Smooth muscle cell (in vitro differentiated cells): ENCODE measurements around the gene CEP72. TPM values are rescaled to one million over a fixed set of nuclear protein-coding genes. Genes with fewer than 3 reads are reported as not detected.
"Not testable (repeated sequence)": the region's sequence is repeated elsewhere in the genome, so short reads cannot be mapped to it uniquely, and the experiment has no call there.

Experiments
- DNase-seq: peaks from one replicate; lab custom pipeline; 2025; ENCODE audit not compliant: unreplicated experiment; lab: John Stamatoyannopoulos, UW
- H2AFZ ChIP-seq: fragments of 200-600 bp; sonication (generic); 2 replicates; pipeline ENCODE4 v1.6.0; 2016; ENCODE audit warnings: antibody characterized with exemption, low read depth, mild to moderate bottlenecking
- H3F3A ChIP-seq: fragments of 200-600 bp; sonication (generic); 2 replicates; pipeline ENCODE4 v1.6.0; 2017; ENCODE audit warnings: antibody characterized with exemption, low read depth
- H3K27ac ChIP-seq: fragments of 200-600 bp; sonication (generic); 2 replicates; pipeline ENCODE4 v1.5.1; 2016; ENCODE audit warnings: low read depth, mild to moderate bottlenecking
- H3K27me3 ChIP-seq: fragments of 200-600 bp; sonication (generic); 2 replicates; pipeline ENCODE4 v1.6.1; 2016; ENCODE audit warnings: low read depth, mild to moderate bottlenecking
- H3K36me3 ChIP-seq: fragments of 200-600 bp; sonication (generic); 2 replicates; pipeline ENCODE4 v1.5.1; 2016; ENCODE audit warnings: low read depth
- H3K4me1 ChIP-seq: fragments of 200-600 bp; sonication (generic); 2 replicates; pipeline ENCODE4 v1.5.1; 2016; ENCODE audit warnings: low read depth
- H3K4me2 ChIP-seq: fragments of 200-600 bp; sonication (generic); 2 replicates; pipeline ENCODE4 v1.6.0; 2016; ENCODE audit warnings: mild to moderate bottlenecking
- H3K4me3 ChIP-seq: fragments of 200-600 bp; sonication (generic); 2 replicates; pipeline ENCODE4 v1.5.1; 2016; ENCODE audit warnings: mild to moderate bottlenecking
- H3K79me2 ChIP-seq: fragments of 200-600 bp; sonication (generic); 2 replicates; pipeline ENCODE4 v1.6.0; 2016; ENCODE audit warnings: low read depth, mild to moderate bottlenecking
- H3K9ac ChIP-seq: fragments of 200-600 bp; sonication (generic); 2 replicates; pipeline ENCODE4 v1.6.0; 2016; ENCODE audit warnings: low read depth
- H3K9me3 ChIP-seq: fragments of 200-600 bp; sonication (generic); replicated peaks from 2 replicates; pipeline ENCODE4 v1.5.1; 2016; ENCODE audit warnings: low read depth
- H4K20me1 ChIP-seq: fragments of 200-600 bp; sonication (generic); 2 replicates; pipeline ENCODE4 v1.6.0; 2016; ENCODE audit warnings: low read depth
- WGBS: methylation state at CpG from one replicate; pipeline ENCODE4 v1.1.7; 2016; ENCODE audit warnings: low lambda C conversion rate; 5-methylcytosine and 5-hydroxymethylcytosine counted together
- polyA plus RNA-seq: library from polyadenylated mRNA; unstranded; fragments of >200 nt; fragmentation: Nextera tagmentation; extraction: Ambion mirVana; gene quantifications from 2 replicates; pipeline ENCODE4 v1.2.1, GENCODE V29; 2016
- total RNA-seq: library from RNA; depleted of rRNA; stranded (reverse); fragments of >200 nt; gene quantifications from 2 replicates; pipeline ENCODE4 v1.2.3, GENCODE V29; 2014
- TF ChIP-seq, protein P1 (sequence below): fragments of 200-600 bp; sonication (generic); IDR thresholded peaks from 2 replicates; pipeline ENCODE4 v1.5.1; 2017; ENCODE audit warnings: borderline replicate concordance, mild to moderate bottlenecking, antibody characterized with exemption; ENCODE audit not compliant: insufficient read depth, poor library complexity, severe bottlenecking

The CEP72 gene
- total and polyA plus RNA-seq, 2 experiments from 2014 or later: 2.7 to 4.0 TPM

DNA sequence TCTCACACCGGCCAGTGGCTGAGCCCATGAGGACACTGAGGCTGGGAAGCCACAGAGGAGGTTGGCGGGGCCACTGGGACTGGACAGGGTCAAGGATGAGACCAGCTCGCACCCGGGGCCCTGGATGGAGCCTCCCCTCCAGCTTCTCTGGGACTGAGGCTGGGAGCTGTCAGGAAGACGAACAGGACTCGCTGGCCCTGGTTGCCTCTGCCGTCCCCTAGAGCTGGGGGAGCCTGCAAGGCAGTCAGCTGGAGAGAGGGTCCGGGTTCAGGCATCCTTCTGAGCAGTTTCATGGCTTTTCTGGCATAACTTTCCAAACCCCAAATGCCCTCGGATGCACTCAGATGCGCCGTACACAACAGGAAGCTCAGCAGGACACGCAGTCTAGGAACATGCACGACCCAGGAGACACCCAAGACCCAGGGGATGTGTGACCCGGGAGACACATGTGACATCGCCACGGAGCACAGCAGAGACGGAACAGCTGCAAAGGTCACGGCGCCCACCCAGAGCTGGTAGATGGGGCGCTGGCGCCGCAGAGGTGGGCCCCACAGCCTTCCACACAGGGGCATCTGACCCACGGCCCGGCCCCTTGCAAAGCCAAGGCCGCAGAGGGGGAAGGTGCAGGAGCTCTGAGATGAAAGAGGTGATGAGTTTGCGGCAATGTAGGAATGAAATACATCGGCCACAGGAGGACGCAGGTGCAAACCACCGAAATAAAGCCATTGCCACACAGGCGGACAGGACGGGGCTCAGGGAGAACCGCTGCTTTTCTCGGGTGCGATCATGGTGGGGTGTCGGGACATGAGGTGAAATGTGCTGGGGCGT lies 63.9 kb downstream of the CEP72 start:
- H3K9ac ChIP-seq: no peak overlapping the region
- H4K20me1 ChIP-seq: no peaks in the 10 kb centered on the region
- no peaks in the 10 kb centered on the region for H3F3A ChIP-seq
- no peak overlapping the region for H2AFZ ChIP-seq
- H3K4me1 ChIP-seq: peaks cover 3% of the 10 kb centered on the region
- no peak overlapping the region for H3K4me3 ChIP-seq
- no peak overlapping the region for H3K27ac ChIP-seq
- TF ChIP-seq, protein P1, sequence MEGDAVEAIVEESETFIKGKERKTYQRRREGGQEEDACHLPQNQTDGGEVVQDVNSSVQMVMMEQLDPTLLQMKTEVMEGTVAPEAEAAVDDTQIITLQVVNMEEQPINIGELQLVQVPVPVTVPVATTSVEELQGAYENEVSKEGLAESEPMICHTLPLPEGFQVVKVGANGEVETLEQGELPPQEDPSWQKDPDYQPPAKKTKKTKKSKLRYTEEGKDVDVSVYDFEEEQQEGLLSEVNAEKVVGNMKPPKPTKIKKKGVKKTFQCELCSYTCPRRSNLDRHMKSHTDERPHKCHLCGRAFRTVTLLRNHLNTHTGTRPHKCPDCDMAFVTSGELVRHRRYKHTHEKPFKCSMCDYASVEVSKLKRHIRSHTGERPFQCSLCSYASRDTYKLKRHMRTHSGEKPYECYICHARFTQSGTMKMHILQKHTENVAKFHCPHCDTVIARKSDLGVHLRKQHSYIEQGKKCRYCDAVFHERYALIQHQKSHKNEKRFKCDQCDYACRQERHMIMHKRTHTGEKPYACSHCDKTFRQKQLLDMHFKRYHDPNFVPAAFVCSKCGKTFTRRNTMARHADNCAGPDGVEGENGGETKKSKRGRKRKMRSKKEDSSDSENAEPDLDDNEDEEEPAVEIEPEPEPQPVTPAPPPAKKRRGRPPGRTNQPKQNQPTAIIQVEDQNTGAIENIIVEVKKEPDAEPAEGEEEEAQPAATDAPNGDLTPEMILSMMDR: no peak
- H3K36me3 ChIP-seq: no peaks in the 10 kb centered on the region
- H3K79me2 ChIP-seq: no peaks in the 10 kb centered on the region
- no peak for DNase-seq
- WGBS: 89% methylated on average over 36 of the region's 36 CpGs
- H3K9me3 ChIP-seq: no peaks in the 10 kb centered on the region
- H3K27me3 ChIP-seq: no peaks in the 10 kb centered on the region
- no peak overlapping the region for H3K4me2 ChIP-seq

DNA sequence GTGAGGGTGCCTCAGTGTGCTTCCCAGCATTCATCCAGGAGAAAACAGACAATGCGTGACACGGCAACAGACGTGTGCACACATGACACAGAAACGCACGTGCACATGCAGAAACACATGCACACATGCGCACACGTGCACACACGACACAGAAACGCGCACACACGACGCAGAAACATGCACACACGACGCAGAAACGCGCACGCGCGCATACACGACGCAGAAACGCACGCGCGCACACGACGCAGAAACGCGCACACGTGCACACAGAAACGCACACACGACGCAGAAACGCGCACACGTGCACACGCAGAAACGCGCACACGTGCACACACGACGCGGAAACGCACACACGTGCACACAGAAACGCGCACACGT lies 64.5 kb downstream of the CEP72 start:
- no peaks in the 10 kb centered on the region for H3K36me3 ChIP-seq
- DNase-seq: no peak
- H3K9ac ChIP-seq: no peak overlapping the region
- H3K79me2 ChIP-seq: no peaks in the 10 kb centered on the region
- H2AFZ ChIP-seq: no peak overlapping the region
- H3K4me1 ChIP-seq: peaks cover 3% of the 10 kb centered on the region
- no peaks in the 10 kb centered on the region for H4K20me1 ChIP-seq
- no peak overlapping the region for H3K4me2 ChIP-seq
- no peak overlapping the region for H3K27ac ChIP-seq
- TF ChIP-seq, protein P1: no peak
- H3K27me3 ChIP-seq: no peaks in the 10 kb centered on the region
- H3K9me3 ChIP-seq: no peaks in the 10 kb centered on the region
- no peaks in the 10 kb centered on the region for H3F3A ChIP-seq
- 96% methylated on average over 35 of the region's 48 CpGs for WGBS
- no peak overlapping the region for H3K4me3 ChIP-seq

DNA sequence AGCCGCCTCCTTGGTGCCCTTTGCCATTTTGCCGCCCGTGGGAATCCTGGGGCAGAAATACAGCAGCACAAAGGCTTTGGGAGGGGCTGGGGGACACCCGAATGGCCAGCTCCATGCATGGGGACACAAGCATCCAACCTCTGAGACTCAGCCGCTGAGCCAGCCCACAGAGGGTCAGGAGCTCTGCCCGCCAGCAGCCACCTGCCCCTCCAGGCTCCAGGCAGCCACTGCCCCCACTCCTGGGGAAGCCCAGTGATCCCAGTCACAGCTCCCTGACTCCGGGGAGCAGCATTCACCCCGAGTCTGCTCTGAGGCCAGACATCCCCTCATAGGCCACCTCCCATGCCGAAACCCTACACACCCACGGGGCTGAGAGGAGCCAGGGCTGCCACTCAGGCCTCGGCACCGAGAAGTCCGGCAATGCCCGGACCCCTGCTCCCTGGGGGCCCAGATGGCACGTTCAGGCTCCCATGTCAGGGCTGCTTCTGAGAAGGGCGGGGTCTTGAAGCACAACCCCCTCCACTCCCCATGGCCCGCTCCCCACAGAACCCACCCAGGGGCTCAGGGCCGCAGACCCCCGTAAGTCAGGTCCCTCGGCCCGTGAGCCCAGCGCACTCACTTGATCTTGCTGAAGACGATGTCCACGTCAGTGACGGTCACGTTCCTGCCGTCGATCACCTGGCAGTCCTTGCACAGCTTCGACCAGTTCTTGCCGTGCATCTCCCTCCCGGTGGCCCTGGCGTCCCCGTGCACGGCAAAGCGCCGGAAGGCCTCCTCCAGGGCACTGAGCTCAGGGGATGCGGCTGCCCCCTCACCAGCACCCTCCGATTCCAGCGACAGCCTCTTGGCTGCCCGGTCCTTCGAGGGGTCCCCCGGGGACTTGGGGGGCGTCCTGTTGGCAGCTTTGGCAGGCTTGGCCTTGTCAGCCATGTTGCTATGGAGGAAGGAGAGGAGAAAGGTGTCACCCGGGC lies 65.3 kb downstream of the CEP72 start:
- no peak for DNase-seq
- no peaks in the 10 kb centered on the region for H4K20me1 ChIP-seq

DNA sequence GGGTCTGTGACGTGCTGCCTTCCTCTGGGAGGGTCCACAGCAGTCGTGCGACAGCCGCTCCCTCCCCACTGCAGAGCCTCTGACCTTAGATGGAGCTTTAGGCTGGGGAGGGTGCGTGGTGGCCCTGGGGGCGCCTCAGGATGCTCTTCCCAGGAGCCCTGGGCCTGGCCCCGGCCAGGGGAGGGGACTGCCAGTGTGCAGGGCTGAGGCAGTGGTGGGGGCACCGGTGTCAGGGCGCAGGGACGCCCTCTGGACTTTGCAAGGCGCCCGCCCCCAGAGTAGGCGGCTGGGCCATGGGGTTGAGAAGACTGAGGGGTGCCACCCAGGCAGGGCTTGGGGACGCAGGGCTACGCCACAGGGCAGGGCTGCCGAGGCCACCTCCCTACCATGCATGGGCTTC lies 66.4 kb downstream of the CEP72 start:
- not testable (repeated sequence) for H3K4me1 ChIP-seq, DNase-seq, H3K4me2 ChIP-seq, H3K79me2 ChIP-seq, H4K20me1 ChIP-seq, H3K27me3 ChIP-seq, H3K9ac ChIP-seq, H3K4me3 ChIP-seq, H2AFZ ChIP-seq, H3K9me3 ChIP-seq, H3K36me3 ChIP-seq, H3K27ac ChIP-seq, H3F3A ChIP-seq
- 95% methylated on average over 14 of the region's 16 CpGs for WGBS

More for the DNA sequence above, 65.3 kb downstream of the CEP72 start:
- WGBS: 88% methylated on average over 40 of the region's 44 CpGs
- no peak overlapping the region for H2AFZ ChIP-seq
- TF ChIP-seq, protein P1: no peak
- H3K79me2 ChIP-seq: no peaks in the 10 kb centered on the region
- no peaks in the 10 kb centered on the region for H3K9me3 ChIP-seq
- H3K4me1 ChIP-seq: peaks cover 3% of the 10 kb centered on the region
- no peak overlapping the region for H3K27ac ChIP-seq
- no peaks in the 10 kb centered on the region for H3F3A ChIP-seq
- H3K9ac ChIP-seq: no peak overlapping the region
- H3K36me3 ChIP-seq: no peaks in the 10 kb centered on the region
- H3K4me3 ChIP-seq: no peak overlapping the region
- H3K4me2 ChIP-seq: no peak overlapping the region
- H3K27me3 ChIP-seq: no peaks in the 10 kb centered on the region

DNA sequence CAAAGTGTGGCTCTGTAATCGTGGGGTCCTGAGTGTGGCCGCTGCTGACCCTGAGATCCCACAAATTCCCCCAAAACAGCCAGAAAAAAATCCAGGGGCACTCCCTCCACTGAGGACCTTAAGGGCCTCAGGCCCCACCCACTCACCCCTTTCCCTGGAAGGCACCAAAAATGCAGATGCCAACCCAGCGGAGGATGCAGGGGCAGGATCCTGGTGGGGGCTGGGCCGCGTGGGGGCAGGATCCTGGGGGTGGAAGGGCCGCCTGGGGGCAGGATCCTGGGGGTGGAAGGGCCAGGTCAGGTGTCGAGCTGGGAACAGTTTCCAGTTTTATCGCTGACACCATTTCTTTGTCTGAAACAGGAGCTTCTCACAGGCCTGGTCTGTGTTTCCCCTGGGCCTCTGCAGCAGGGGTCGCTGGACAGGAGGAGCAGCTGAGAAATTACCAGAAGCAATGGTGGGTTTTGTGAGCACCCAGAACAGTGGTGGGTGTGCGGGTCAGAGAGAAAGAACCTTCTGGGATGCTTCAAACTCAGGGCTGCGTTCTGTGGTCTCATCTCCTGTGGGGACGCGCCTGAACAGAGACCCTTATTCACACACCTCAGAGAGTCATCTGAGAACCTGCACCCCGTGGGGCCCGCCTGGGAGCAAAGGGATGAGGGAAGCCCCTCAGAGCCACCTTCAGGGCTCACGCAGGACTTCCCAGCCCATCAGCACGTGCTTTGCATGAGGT lies 67.2 kb downstream of the CEP72 start:
- WGBS: 82% methylated on average over 13 of the region's 17 CpGs
- H3K27me3 ChIP-seq, H3K9ac ChIP-seq: not testable (repeated sequence)

More for the DNA sequence above, 67.2 kb downstream of the CEP72 start:
- DNase-seq, H3K4me1 ChIP-seq, H3K36me3 ChIP-seq, H3K4me2 ChIP-seq, H3F3A ChIP-seq, H2AFZ ChIP-seq, H3K4me3 ChIP-seq, H3K27ac ChIP-seq, H4K20me1 ChIP-seq, H3K79me2 ChIP-seq, H3K9me3 ChIP-seq: not testable (repeated sequence)
